MM.1S (cell line): ENCODE data around the gene TLCD1.
A peak's percentile ranks its signal among the peaks of the same experiment; 100 is the strongest.

ENCODE experiments used
- DNase-seq: peaks from one replicate; pipeline ENCODE4 v3.0.0-alpha.2; 2015
- H2AFZ ChIP-seq: fragments of 300-600 bp; sonication (generic); 2 replicates; pipeline ENCODE4 v1.6.0; 2016; ENCODE audit warnings: antibody characterized with exemption, low read length
- H3F3A ChIP-seq: fragments of 300-600 bp; sonication (generic); 2 replicates; pipeline ENCODE4 v1.6.1; 2016; ENCODE audit warnings: mild to moderate bottlenecking, antibody characterized with exemption, low read length, moderate library complexity, mixed read lengths; ENCODE audit not compliant: insufficient read depth
- H3K27ac ChIP-seq: fragments of 300-600 bp; sonication (generic); 2 replicates; pipeline ENCODE4 v1.5.1; 2016; ENCODE audit warnings: mild to moderate bottlenecking, low read length
- H3K27me3 ChIP-seq: fragments of 300-600 bp; sonication (generic); replicated peaks from 2 replicates; pipeline ENCODE4 v1.6.0; 2016; ENCODE audit warnings: low read length; ENCODE audit not compliant: insufficient read depth
- H3K36me3 ChIP-seq: fragments of 300-600 bp; sonication (generic); replicated peaks from 2 replicates; pipeline ENCODE4 v1.6.1; 2016; ENCODE audit warnings: mild to moderate bottlenecking, low read length, mixed read lengths; ENCODE audit not compliant: insufficient read depth
- H3K4me1 ChIP-seq: fragments of 300-600 bp; sonication (generic); 2 replicates; pipeline ENCODE4 v1.6.1; 2016; ENCODE audit warnings: low read length, mixed read lengths
- H3K4me2 ChIP-seq: fragments of 300-600 bp; sonication (generic); 2 replicates; pipeline ENCODE4 v1.6.0; 2016; ENCODE audit warnings: low read depth, low read length
- H3K4me3 ChIP-seq: fragments of 300-600 bp; sonication (generic); 2 replicates; pipeline ENCODE4 v1.5.1; 2016; ENCODE audit warnings: low read length, mixed read lengths
- H3K79me2 ChIP-seq: fragments of 300-600 bp; sonication (generic); 2 replicates; pipeline ENCODE4 v1.6.1; 2016; ENCODE audit warnings: mixed run types, low read length, mixed read lengths
- H3K9ac ChIP-seq: fragments of 300-600 bp; sonication (generic); 2 replicates; pipeline ENCODE4 v1.6.1; 2016; ENCODE audit warnings: low read length, mixed read lengths
- H3K9me2 ChIP-seq: fragments of 300-600 bp; sonication (generic); replicated peaks from 2 replicates; pipeline ENCODE4 v1.6.1; 2016; ENCODE audit warnings: mild to moderate bottlenecking, low read length, mixed read lengths; ENCODE audit not compliant: insufficient read depth
- H3K9me3 ChIP-seq: fragments of 300-600 bp; sonication (generic); replicated peaks from 2 replicates; pipeline ENCODE4 v1.6.1; 2016; ENCODE audit warnings: mild to moderate bottlenecking, low read length, mixed read lengths; ENCODE audit not compliant: insufficient read depth
- H4K20me1 ChIP-seq: fragments of 300-600 bp; sonication (generic); 2 replicates; pipeline ENCODE4 v1.6.1; 2016; ENCODE audit warnings: mild to moderate bottlenecking, low read length, moderate library complexity, mixed read lengths; ENCODE audit not compliant: insufficient read depth
- CTCF ChIP-seq: fragments of 300-600 bp; sonication (generic); IDR thresholded peaks from 2 replicates; pipeline ENCODE4 v1.5.1; 2016; ENCODE audit warnings: antibody characterized with exemption, low read length, mixed read lengths
- EZH2 ChIP-seq: fragments of 300-600 bp; sonication (generic); optimal IDR thresholded peaks from 2 replicates; pipeline ENCODE3; 2017; ENCODE audit warnings: low read depth, mild to moderate bottlenecking, antibody characterized with exemption, low read length, mixed read lengths
- EZH2phosphoT487 ChIP-seq: fragments of 300-600 bp; sonication (generic); IDR thresholded peaks from 2 replicates; pipeline ENCODE4 v1.6.1; 2018; ENCODE audit warnings: antibody characterized with exemption, low read length

TLCD1 gene

DNA sequence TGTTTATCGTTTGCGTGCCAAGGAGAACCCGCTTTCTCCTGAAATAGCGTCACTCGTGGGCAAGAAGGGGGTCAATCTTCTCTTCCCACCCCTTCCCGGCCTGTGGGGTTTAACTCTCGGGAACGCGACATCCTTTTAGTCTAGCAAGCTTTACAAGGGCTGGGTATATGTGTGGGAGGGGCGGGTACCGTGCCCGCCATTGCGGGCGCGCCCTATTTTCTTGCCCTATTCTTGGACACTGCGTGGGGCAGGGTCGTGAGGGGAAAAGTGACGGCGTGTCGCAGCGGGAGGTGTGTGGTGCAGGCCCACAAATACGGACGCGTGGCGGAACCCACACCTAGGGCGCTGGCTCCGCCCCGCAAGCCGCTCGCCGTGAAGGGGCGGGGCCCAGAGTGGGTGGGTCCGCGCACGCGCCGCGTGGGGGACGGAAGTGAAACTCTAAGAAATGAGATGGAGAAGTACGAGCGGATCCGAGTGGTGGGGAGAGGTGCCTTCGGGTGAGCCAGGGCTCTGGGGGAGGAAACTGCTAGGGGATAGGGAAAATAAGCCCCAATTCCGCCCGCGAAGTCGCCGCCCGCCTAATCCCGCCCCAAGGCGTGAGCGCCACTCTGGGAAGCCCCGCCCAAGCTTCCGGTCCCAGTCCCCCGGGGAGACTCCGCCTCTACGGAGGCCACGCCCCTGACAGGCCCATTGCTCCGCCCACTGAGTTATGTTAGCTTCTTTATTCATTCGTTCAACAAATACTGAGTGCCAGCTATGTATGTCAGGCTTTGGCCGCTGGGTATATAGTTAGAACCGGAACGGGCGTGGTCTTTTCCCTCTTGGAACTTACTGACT is 2.5 kb upstream of the TLCD1 start, which contains the start of gene NEK8:
Gene NEK8 (plus strand): TSS at position 425 of the 837 bp plus-strand sequence. CDS start 26 bp downstream, at position 451.
- peak; percentile 92 for DNase-seq
- peaks cover 4% of the 10 kb centered on the region; the same call in 1 of the 2 replicates for H3K4me1 ChIP-seq
- H3K9me3 ChIP-seq = no peaks in the 10 kb centered on the region
- 0 out of 2 replicates have a peak, but pooled peaks cover 4% of the 10 kb centered on the region for H4K20me1 ChIP-seq
- no peak for TF ChIP-seq EZH2
- TF ChIP-seq EZH2phosphoT487 = no peak
- no peak for TF ChIP-seq CTCF
- H3K79me2 ChIP-seq = 0 out of 2 replicates have a peak, but pooled peaks cover under 1% of the 10 kb centered on the region
- peak within 1 kb of the TSS; percentile 76 for H2AFZ ChIP-seq
- H3K4me2 ChIP-seq = peak within 1 kb of the TSS; percentile 99
- peak within 1 kb of the TSS; percentile 79 for H3K4me3 ChIP-seq
- H3K27ac ChIP-seq = peak within 1 kb of the TSS; percentile 98
- no peaks in the 10 kb centered on the region for H3K27me3 ChIP-seq
- 0 out of 2 replicates have a peak, but pooled peaks cover 4% of the 10 kb centered on the region for H3K36me3 ChIP-seq
- H3K9ac ChIP-seq = peak within 1 kb of the TSS; percentile 87
- peaks cover 47% of the 10 kb centered on the region for H3F3A ChIP-seq
- no peaks in the 10 kb centered on the region for H3K9me2 ChIP-seq

- H4K20me1 ChIP-seq = 0 out of 2 replicates have a peak, but pooled peaks cover 8% of the 10 kb centered on the region
- TF ChIP-seq EZH2phosphoT487 (no peak), CTCF (peak; percentile 98)
- peak overlapping the region; percentile 79 for H3K4me3 ChIP-seq
- H3K9me3 ChIP-seq = no peaks in the 10 kb centered on the region
- H3K9ac ChIP-seq = peak overlapping the region; percentile 87
- H3F3A ChIP-seq = peaks cover 63% of the 10 kb centered on the region
- H3K9me2 ChIP-seq = no peaks in the 10 kb centered on the region
- DNase-seq = peak; percentile 96
- peaks cover 17% of the 10 kb centered on the region for H3K79me2 ChIP-seq
- H3K4me2 ChIP-seq = peak overlapping the region; percentile 99
- peak overlapping the region; percentile 98 for H3K27ac ChIP-seq
- H3K27me3 ChIP-seq = no peaks in the 10 kb centered on the region
- 0 out of 2 replicates have a peak, but pooled peaks cover 7% of the 10 kb centered on the region for H3K36me3 ChIP-seq
- peaks cover 4% of the 10 kb centered on the region; the same call in 1 of the 2 replicates for H3K4me1 ChIP-seq
- peak overlapping the region; percentile 92 for H2AFZ ChIP-seq
Observed at GRCh38 chr17:28726627-28727491, 826 bp upstream of the TLCD1 start.

GRCh38 chr17:28725660-28726225 is 290 bp downstream of the TLCD1 start:
- Histone ChIP-seq H3F3A (peaks cover 75% of the 10 kb centered on the region), H3K9me2 (no peaks in the 10 kb centered on the region), H3K4me2 (peak overlapping the region; percentile 69), H3K36me3 (peaks cover 15% of the 10 kb centered on the region; the same call in 1 of the 2 replicates), H2AFZ (peak overlapping the region; percentile 43; the same call in 1 of the 2 replicates), H3K4me3 (peak overlapping the region; percentile 71), H3K4me1 (peaks cover 4% of the 10 kb centered on the region; the same call in 1 of the 2 replicates), H3K27ac (peak overlapping the region; percentile 62), H3K9ac (peak overlapping the region; percentile 68), H3K9me3 (no peaks in the 10 kb centered on the region), H3K79me2 (peaks cover 29% of the 10 kb centered on the region), H4K20me1 (0 out of 2 replicates have a peak, but pooled peaks cover 13% of the 10 kb centered on the region), H3K27me3 (no peaks in the 10 kb centered on the region)
- DNase-seq = peak; percentile 70
- TF ChIP-seq EZH2 (no peak), CTCF (no peak), EZH2phosphoT487 (no peak)
